GM18526 (cell line): ENCODE results near the gene PDE12.

Experiments
- POLR2A ChIP-seq: IDR thresholded peaks from 3 replicates; pipeline ENCODE4 v1.6.1; 2011; ENCODE audit not compliant: insufficient read length; ENCODE audit errors: extremely low read depth

The PDE12 gene

DNA sequence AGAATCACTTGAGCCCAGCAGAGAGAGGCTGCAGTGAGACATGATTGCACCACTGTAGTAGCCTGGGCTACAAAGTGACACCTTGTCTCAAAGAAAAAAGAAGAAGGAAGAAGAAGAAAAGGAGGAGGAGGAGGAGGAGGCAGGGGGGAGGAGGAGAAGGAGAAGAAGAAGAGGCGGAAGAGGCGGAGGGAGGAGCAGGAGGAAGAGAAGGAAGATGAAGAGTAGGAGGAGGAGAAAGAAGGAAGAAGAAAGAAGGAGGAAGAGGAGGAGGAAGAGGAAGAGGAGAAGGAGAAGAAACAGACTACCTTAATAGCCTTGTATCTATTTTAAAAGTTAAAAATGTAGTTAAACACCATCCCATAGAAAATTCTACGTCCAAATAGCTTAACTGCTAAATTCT is 60.2 kb downstream of the PDE12 start:
- TF ChIP-seq POLR2A = no peak
